Endodermal cell (in vitro differentiated cells): ENCODE measurements around the gene BTG4. TPM values are rescaled to one million over a fixed set of nuclear protein-coding genes. Genes with fewer than 3 reads are reported as not detected.

Source experiments
- DNase-seq: peaks from one replicate; pipeline ENCODE4 v3.0.0-alpha.2; 2017
- H3K27ac ChIP-seq: 2 replicates; pipeline ENCODE4 v1.5.1; 2013; ENCODE audit warnings: mild to moderate bottlenecking, low read depth, low read length, moderate library complexity
- H3K27me3 ChIP-seq: 2 replicates; pipeline ENCODE4 v1.6.1; 2013; ENCODE audit warnings: mild to moderate bottlenecking, low read length, moderate library complexity; ENCODE audit not compliant: insufficient read depth, control insufficient read depth, poor library complexity, severe bottlenecking
- H3K36me3 ChIP-seq: 2 replicates; pipeline ENCODE4 v1.7.0; 2013; ENCODE audit warnings: mild to moderate bottlenecking, low read length, moderate library complexity; ENCODE audit not compliant: control insufficient read depth, insufficient read depth
- H3K4me1 ChIP-seq: one replicate; pipeline ENCODE4 v1.7.0; 2013; ENCODE audit warnings: low read length; ENCODE audit not compliant: control insufficient read depth, insufficient read depth
- H3K4me3 ChIP-seq: 2 replicates; pipeline ENCODE4 v1.5.1; 2013; ENCODE audit warnings: mild to moderate bottlenecking, low read length, moderate library complexity
- H3K9ac ChIP-seq: 2 replicates; pipeline ENCODE4 v1.6.1; 2013; ENCODE audit warnings: mild to moderate bottlenecking, low read length, moderate library complexity; ENCODE audit not compliant: poor library complexity, severe bottlenecking; ENCODE audit errors: extremely low read depth
- H3K9me3 ChIP-seq: 2 replicates; pipeline ENCODE4 v1.6.1; 2013; ENCODE audit warnings: mild to moderate bottlenecking, low read length, moderate library complexity; ENCODE audit not compliant: control insufficient read depth
- H3K27ac Mint-ChIP-seq: 2 replicates; pipeline ENCODE4 v1.8.0; 2020; ENCODE audit warnings: mixed read lengths
- H3K27me3 Mint-ChIP-seq: 2 replicates; pipeline ENCODE4 v1.8.0; 2021; ENCODE audit warnings: mild to moderate bottlenecking, mixed read lengths; ENCODE audit not compliant: insufficient read depth
- H3K36me3 Mint-ChIP-seq: 2 replicates; pipeline ENCODE4 v1.8.0; 2020; ENCODE audit warnings: low read depth, mixed read lengths
- H3K4me1 Mint-ChIP-seq: 2 replicates; pipeline ENCODE4 v1.8.0; 2020; ENCODE audit warnings: mixed read lengths
- H3K4me3 Mint-ChIP-seq: 2 replicates; pipeline ENCODE4 v1.8.0; 2020; ENCODE audit warnings: mild to moderate bottlenecking, moderate library complexity, mixed read lengths
- H3K9me3 Mint-ChIP-seq: 2 replicates; pipeline ENCODE4 v1.8.0; 2020; ENCODE audit warnings: mild to moderate bottlenecking, mixed read lengths
- CTCF ChIP-seq: fragments of 200-600 bp; sonication (generic); conservative IDR thresholded peaks from 2 replicates; pipeline ENCODE4 v1.5.0; 2021; ENCODE audit warnings: antibody characterized with exemption, mild to moderate bottlenecking
- WGBS, 2 experiments: methylation state at CpG; one replicate each; pipeline versions ENCODE4 v1.1.5 to v1.1.7; 2013; ENCODE audit warnings: missing lambda C conversion rate in 2 of 2, mixed read lengths in 1 of 2; ENCODE audit not compliant: insufficient coverage in 1 of 2, insufficient read length in 1 of 2; 5-methylcytosine and 5-hydroxymethylcytosine counted together
- total RNA-seq, 2 donors: library from RNA; stranded (reverse); fragmentation: NEBNext Ultra II Directional in 1 of 2; extraction: Animal tissue kit (Norgen Biotek cat#: 25700) in 1 of 2; gene quantifications; 2 replicates in 1 of 2; 3 replicates in 1 of 2; pipeline ENCODE4 v1.2.1, GENCODE V29; 2021

The BTG4 gene
- total RNA-seq, 2 donors from 2014 or later = not detected

DNA sequence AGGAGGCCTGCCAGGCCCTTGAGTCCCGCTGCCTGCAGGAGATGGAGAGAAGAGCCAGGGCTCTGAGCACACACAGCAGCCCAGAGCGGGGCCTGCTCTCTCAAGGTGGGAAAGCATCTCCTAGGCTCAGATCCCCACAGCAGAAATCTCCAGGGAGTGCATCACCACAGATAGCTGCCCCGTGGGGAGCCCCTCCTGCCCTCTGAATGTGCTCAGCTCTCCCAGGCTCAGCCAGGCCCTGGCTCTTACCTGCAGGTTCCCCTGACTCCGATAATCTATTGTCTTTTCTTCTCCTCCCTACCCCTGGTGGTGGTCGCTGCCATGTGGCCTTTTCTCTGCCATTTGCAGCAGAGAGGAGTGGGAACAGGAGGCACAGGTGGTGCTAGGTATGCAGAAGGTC lies 49.9 kb downstream of the BTG4 start:
- no peaks in the 10 kb centered on the region for H3K9me3 ChIP-seq
- peak; percentile 67 for DNase-seq
- no peaks in the 10 kb centered on the region for H3K4me1 ChIP-seq
- H3K36me3 ChIP-seq = no peaks in the 10 kb centered on the region
- WGBS, 2 experiments = 87 to 100% methylated on average over 1 to 5 of the region's 5 CpGs
- Mint-ChIP-seq H3K4me3 (no peak overlapping the region), H3K36me3 (no peaks in the 10 kb centered on the region), H3K27me3 (peaks cover 55% of the 10 kb centered on the region), H3K4me1 (no peaks in the 10 kb centered on the region), H3K9me3 (no peaks in the 10 kb centered on the region), H3K27ac (no peak overlapping the region)
- no peak overlapping the region for H3K9ac ChIP-seq
- peak; percentile 41 for TF ChIP-seq CTCF
- H3K27me3 ChIP-seq = peaks cover 28% of the 10 kb centered on the region
- no peak overlapping the region for H3K27ac ChIP-seq
- no peak overlapping the region for H3K4me3 ChIP-seq

GRCh38 chr11:111461460-111462235 lies 50.5 kb downstream of the BTG4 start:
- Mint-ChIP-seq H3K9me3 (no peaks in the 10 kb centered on the region), H3K4me3 (no peak overlapping the region), H3K4me1 (no peaks in the 10 kb centered on the region), H3K36me3 (no peaks in the 10 kb centered on the region), H3K27me3 (peaks cover 58% of the 10 kb centered on the region), H3K27ac (no peak overlapping the region)
- H3K27ac ChIP-seq = no peak overlapping the region
- H3K27me3 ChIP-seq = peaks cover 21% of the 10 kb centered on the region
- H3K4me3 ChIP-seq = no peak overlapping the region
- H3K36me3 ChIP-seq = no peaks in the 10 kb centered on the region
- no peak overlapping the region for H3K9ac ChIP-seq
- no peak for DNase-seq
- H3K4me1 ChIP-seq = no peaks in the 10 kb centered on the region
- 85 to 93% methylated on average over 6 to 10 of the region's 11 CpGs for WGBS, 2 experiments
- H3K9me3 ChIP-seq = no peaks in the 10 kb centered on the region
- no peak for TF ChIP-seq CTCF

- Mint-ChIP-seq H3K4me3 (no peak overlapping the region), H3K4me1 (no peaks in the 10 kb centered on the region), H3K36me3 (no peaks in the 10 kb centered on the region), H3K9me3 (no peaks in the 10 kb centered on the region), H3K27ac (no peak overlapping the region), H3K27me3 (peaks cover 62% of the 10 kb centered on the region)
- H3K4me1 ChIP-seq = no peaks in the 10 kb centered on the region
- H3K36me3 ChIP-seq = no peaks in the 10 kb centered on the region
- 89 to 100% methylated on average over 2 to 5 of the region's 5 CpGs for WGBS, 2 experiments
- H3K4me3 ChIP-seq = no peak overlapping the region
- DNase-seq = no peak
- no peaks in the 10 kb centered on the region for H3K9me3 ChIP-seq
- TF ChIP-seq CTCF = no peak
- H3K9ac ChIP-seq = no peak overlapping the region
- H3K27ac ChIP-seq = no peak overlapping the region
- peaks cover 17% of the 10 kb centered on the region for H3K27me3 ChIP-seq
Observed at GRCh38 chr11:111460856-111461255, 51.3 kb downstream of the BTG4 start.
